Calu3 (cell line): ENCODE results near the gene CCSER1. TPM values are rescaled to one million over a fixed set of nuclear protein-coding genes. Genes with fewer than 3 reads are reported as not detected.
A peak's percentile ranks its signal among the peaks of the same experiment; 100 is the strongest.
"Not testable (repeated sequence)": the region's sequence is repeated elsewhere in the genome, so short reads cannot be mapped to it uniquely, and the experiment has no call there.

Experiments
- BruUV-seq: library from RNA; stranded (reverse); fragments of 400-500 nt; replicated peaks from 2 replicates; lab custom pipeline; 2021; lab: Mats Ljungman, UMichigan
- CTCF ChIA-PET: fragments of 300-600 bp; sonication (Branson Sonifier 250); formaldehyde crosslinking; loops from one replicate; lab custom pipeline; 2022; ENCODE audit warnings: antibody characterized with exemption; lab: Charles Lee
- DNase-seq: peaks from one replicate; pipeline ENCODE4 v3.0.0; 2022
- H3K27ac Mint-ChIP-seq: one replicate; pipeline ENCODE4 v1.8.0; 2022; ENCODE audit warnings: mixed read lengths; ENCODE audit not compliant: unreplicated experiment
- H3K27me3 Mint-ChIP-seq: one replicate; pipeline ENCODE4 v1.8.0; 2022; ENCODE audit warnings: mixed read lengths; ENCODE audit not compliant: unreplicated experiment
- H3K36me3 Mint-ChIP-seq: one replicate; pipeline ENCODE4 v1.8.0; 2022; ENCODE audit warnings: mild to moderate bottlenecking, moderate library complexity, mixed read lengths; ENCODE audit not compliant: insufficient read depth, unreplicated experiment
- H3K4me1 Mint-ChIP-seq: one replicate; pipeline ENCODE4 v1.8.0; 2022; ENCODE audit warnings: mild to moderate bottlenecking, low read depth, mixed read lengths; ENCODE audit not compliant: unreplicated experiment
- H3K4me3 Mint-ChIP-seq: one replicate; pipeline ENCODE4 v1.8.0; 2022; ENCODE audit warnings: mild to moderate bottlenecking, low read depth, moderate library complexity, mixed read lengths; ENCODE audit not compliant: unreplicated experiment
- H3K9me3 Mint-ChIP-seq: one replicate; pipeline ENCODE4 v1.8.0; 2022; ENCODE audit warnings: low read depth, mixed read lengths; ENCODE audit not compliant: unreplicated experiment
- intact Hi-C: fragments of 100-400 bp; cut with micrococcal nuclease; formaldehyde crosslinking; loops from one replicate; pipeline ENCODE4 v1.10.0; 2022; ENCODE audit not compliant: unreplicated experiment
- total RNA-seq: library from RNA; stranded (reverse); gene quantifications from 2 replicates; pipeline ENCODE4 v1.2.3, GENCODE V29; 2022
- TF ChIP-seq, protein P1 (sequence below): fragments of 200-600 bp; IDR thresholded peaks from one replicate; pipeline ENCODE4 v1.8.0; 2022; ENCODE audit warnings: antibody characterized with exemption; ENCODE audit not compliant: unreplicated experiment

CCSER1 gene
- total RNA-seq, 1 experiment from 2014 or later: 6.2 TPM

GRCh38 chr4:91322961-91323360 lies 1195.8 kb downstream of the CCSER1 start:
- BruUV-seq: no TSS peak
- DNase-seq: no peak
- peaks cover 5% of the 10 kb centered on the region for H3K9me3 Mint-ChIP-seq
- TF ChIP-seq, protein P1, sequence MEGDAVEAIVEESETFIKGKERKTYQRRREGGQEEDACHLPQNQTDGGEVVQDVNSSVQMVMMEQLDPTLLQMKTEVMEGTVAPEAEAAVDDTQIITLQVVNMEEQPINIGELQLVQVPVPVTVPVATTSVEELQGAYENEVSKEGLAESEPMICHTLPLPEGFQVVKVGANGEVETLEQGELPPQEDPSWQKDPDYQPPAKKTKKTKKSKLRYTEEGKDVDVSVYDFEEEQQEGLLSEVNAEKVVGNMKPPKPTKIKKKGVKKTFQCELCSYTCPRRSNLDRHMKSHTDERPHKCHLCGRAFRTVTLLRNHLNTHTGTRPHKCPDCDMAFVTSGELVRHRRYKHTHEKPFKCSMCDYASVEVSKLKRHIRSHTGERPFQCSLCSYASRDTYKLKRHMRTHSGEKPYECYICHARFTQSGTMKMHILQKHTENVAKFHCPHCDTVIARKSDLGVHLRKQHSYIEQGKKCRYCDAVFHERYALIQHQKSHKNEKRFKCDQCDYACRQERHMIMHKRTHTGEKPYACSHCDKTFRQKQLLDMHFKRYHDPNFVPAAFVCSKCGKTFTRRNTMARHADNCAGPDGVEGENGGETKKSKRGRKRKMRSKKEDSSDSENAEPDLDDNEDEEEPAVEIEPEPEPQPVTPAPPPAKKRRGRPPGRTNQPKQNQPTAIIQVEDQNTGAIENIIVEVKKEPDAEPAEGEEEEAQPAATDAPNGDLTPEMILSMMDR: no peak
- no peak overlapping the region for H3K27ac Mint-ChIP-seq
- H3K4me3 Mint-ChIP-seq: no peak overlapping the region
- peaks cover 10% of the 10 kb centered on the region for H3K4me1 Mint-ChIP-seq
- H3K36me3 Mint-ChIP-seq: no peaks in the 10 kb centered on the region
- intact Hi-C loops: no loop called here
- CTCF ChIA-PET: no interaction called here
- H3K27me3 Mint-ChIP-seq: no peaks in the 10 kb centered on the region

DNA sequence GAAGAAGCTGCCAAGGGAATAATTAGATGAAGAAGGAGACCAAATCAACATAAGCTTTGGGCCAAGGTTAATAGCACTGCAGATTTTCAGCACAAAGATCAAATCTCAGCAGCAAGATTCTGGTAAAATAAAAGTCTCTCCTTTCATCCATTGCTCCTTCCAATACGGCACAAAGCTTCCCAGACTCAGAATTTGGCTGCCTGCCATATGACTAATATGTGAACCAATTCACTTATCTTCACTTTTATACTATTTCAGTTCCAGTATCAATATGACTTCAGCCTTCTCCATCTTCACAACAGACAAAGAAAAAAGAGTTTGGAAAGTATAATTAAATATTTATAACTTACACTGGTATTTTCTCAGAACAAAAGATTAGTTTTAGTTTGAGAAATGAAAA lies 1198.3 kb downstream of the CCSER1 start:
- Mint-ChIP-seq H3K4me3 (no peak overlapping the region), H3K27me3 (no peaks in the 10 kb centered on the region), H3K36me3 (no peaks in the 10 kb centered on the region), H3K4me1 (peaks cover 10% of the 10 kb centered on the region), H3K27ac (peak overlapping the region; percentile 16), H3K9me3 (peaks cover 8% of the 10 kb centered on the region)
- CTCF ChIA-PET: no interaction called here
- DNase-seq: peak; percentile 35
- intact Hi-C loops: no loop called here
- TF ChIP-seq, protein P1: no peak
- BruUV-seq: no TSS peak

GRCh38 chr4:91326167-91326566 lies 1199.0 kb downstream of the CCSER1 start:
- H3K9me3 Mint-ChIP-seq, H3K36me3 Mint-ChIP-seq, H3K27ac Mint-ChIP-seq, DNase-seq, CTCF ChIA-PET, BruUV-seq, H3K4me3 Mint-ChIP-seq, intact Hi-C loops, H3K4me1 Mint-ChIP-seq, H3K27me3 Mint-ChIP-seq: not testable (repeated sequence)

DNA sequence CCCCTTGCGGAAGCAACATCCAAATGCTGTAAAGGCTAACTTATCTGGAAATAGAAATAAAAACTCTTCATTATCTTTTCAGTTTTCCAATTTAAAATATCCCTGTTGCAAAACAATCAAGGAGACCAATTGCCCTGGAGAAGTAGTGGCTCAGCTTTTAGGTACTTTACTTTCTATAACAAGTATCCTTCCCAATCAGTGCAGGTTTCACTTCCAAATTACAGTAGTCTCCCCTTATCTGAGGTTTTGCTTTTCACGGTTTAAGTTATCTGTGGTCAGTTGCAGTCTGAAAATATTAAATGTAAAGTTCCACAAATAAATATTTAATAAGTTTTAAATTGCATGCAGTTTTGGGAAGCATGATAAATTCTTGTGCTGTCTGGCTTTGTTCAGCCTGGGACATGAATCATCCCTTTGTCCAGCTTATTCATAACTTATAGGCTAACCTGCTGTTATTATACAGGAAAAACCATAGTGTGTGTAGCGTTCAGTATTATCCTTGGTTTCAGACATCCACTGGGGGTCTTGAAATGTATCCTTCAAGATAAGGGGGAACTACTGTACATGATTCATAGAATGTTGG lies 1203.5 kb downstream of the CCSER1 start:
- Mint-ChIP-seq H3K9me3 (peaks cover 8% of the 10 kb centered on the region), H3K4me1 (no peaks in the 10 kb centered on the region), H3K27me3 (no peaks in the 10 kb centered on the region), H3K4me3 (no peak overlapping the region), H3K36me3 (no peaks in the 10 kb centered on the region), H3K27ac (no peak overlapping the region)
- TF ChIP-seq, protein P1: no peak
- intact Hi-C loops: no loop called here
- CTCF ChIA-PET: no interaction called here
- no TSS peak for BruUV-seq
- DNase-seq: no peak

DNA sequence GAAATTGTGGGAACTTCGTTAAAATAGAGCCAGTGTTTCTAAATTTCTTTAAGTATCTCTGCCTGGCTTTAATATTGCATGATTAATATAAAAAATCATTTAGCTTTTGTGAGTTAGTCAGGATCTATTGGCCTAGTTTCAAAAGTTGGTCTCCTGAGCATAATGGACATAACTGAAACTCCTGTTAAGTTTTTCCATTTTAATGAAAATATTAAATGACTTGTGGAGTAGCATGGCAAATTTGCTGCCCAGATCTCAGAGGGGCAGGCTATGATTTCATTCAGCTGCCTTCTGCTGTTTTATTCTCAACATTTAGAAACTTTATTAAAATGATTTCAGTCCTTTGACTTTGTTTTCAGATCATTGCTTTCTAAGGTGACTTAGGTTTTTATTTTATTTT lies 1213.6 kb downstream of the CCSER1 start:
- Mint-ChIP-seq H3K4me1 (no peaks in the 10 kb centered on the region), H3K9me3 (no peaks in the 10 kb centered on the region), H3K36me3 (no peaks in the 10 kb centered on the region), H3K4me3 (no peak overlapping the region), H3K27me3 (no peaks in the 10 kb centered on the region), H3K27ac (no peak overlapping the region)
- intact Hi-C loops: no loop called here
- TF ChIP-seq, protein P1: no peak
- no peak for DNase-seq
- BruUV-seq: no TSS peak
- CTCF ChIA-PET: no interaction called here
